GM12878 (cell line): ENCODE results near the gene P4HA1.

Source experiments
- CTCF ChIP-seq, 3 experiments: IDR thresholded peaks in 2 of 3; conservative IDR thresholded peaks in 1 of 3; 2 replicates each; pipeline ENCODE4 v1.5.1; 2011; ENCODE audit warnings: low read depth in 3 of 3, low read length in 3 of 3, mild to moderate bottlenecking in 3 of 3, control low read depth in 2 of 3, moderate library complexity in 2 of 3, inconsistent platforms in 1 of 3, mixed read lengths in 1 of 3; ENCODE audit not compliant: control insufficient read depth in 2 of 3, insufficient read depth in 1 of 3; ENCODE audit errors: extremely low read depth in 1 of 3
- MEF2B ChIP-seq: fragments of 450-650 bp; IDR thresholded peaks from 2 replicates; pipeline ENCODE4 v1.6.1; 2018; ENCODE audit warnings: mild to moderate bottlenecking, moderate library complexity; ENCODE audit not compliant: partially characterized antibody, poor library complexity, severe bottlenecking

GRCh38 chr10:73095481-73096021 is 1.1 kb downstream of the P4HA1 start:
- no peak for TF ChIP-seq MEF2B
- TF ChIP-seq CTCF (IDR thresholded peaks at IDR 0.05 in 2 of 3, conservative IDR thresholded peaks at IDR 0.05 in 1 of 3; ENCODE audit: control insufficient read depth in 2 of 3, extremely low read depth in 1 of 3, insufficient read depth in 1 of 3, low read depth in 3 of 3, low read length in 3 of 3): no peak
